BLaER1 treated with 17β-estradiol and CSF1 and Interleukin-3, amounts not matched to agents 10 nM and 100 nM (cell line): ENCODE data around the gene PPID.
"Not testable (repeated sequence)": the region's sequence is repeated elsewhere in the genome, so short reads cannot be mapped to it uniquely, and the experiment has no call there.

Experiments
- H3K27ac ChIP-seq, 11 experiments: shearing (Covaris generic); formaldehyde crosslinking; 2 replicates each; pipeline ENCODE4 v1.8.1; 2022
- H3K27me3 ChIP-seq, 11 experiments: shearing (Covaris generic); formaldehyde crosslinking; 2 replicates each; pipeline ENCODE4 v1.8.1; 2022
- H3K36me3 ChIP-seq, 11 experiments: shearing (Covaris generic); formaldehyde crosslinking; 2 replicates each; pipeline ENCODE4 v1.8.1; 2022
- H3K4me1 ChIP-seq, 10 experiments: shearing (Covaris generic); formaldehyde crosslinking; 2 replicates each; pipeline ENCODE4 v1.8.1; 2022
- H3K4me2 ChIP-seq, 11 experiments: shearing (Covaris generic); formaldehyde crosslinking; 2 replicates each; pipeline ENCODE4 v1.8.1; 2022
- H3K4me3 ChIP-seq, 10 experiments: shearing (Covaris generic); formaldehyde crosslinking; 2 replicates each; pipeline ENCODE4 v1.8.1; 2022
- H3K9ac ChIP-seq, 11 experiments: shearing (Covaris generic); formaldehyde crosslinking; 2 replicates each; pipeline ENCODE4 v1.8.1; 2022
- H3K9me3 ChIP-seq, 11 experiments: shearing (Covaris generic); formaldehyde crosslinking; replicated peaks in 1 of 11; 2 replicates each; pipeline ENCODE4 v1.8.1; 2022
- H4K20me1 ChIP-seq, 11 experiments: shearing (Covaris generic); formaldehyde crosslinking; 2 replicates each; pipeline ENCODE4 v1.8.1; 2022
- Cebpa-rat ChIP-seq, 11 experiments: shearing (Covaris generic); IDR thresholded peaks; 2 replicates each; pipeline ENCODE4 v1.8.1; 2022

PPID gene

DNA sequence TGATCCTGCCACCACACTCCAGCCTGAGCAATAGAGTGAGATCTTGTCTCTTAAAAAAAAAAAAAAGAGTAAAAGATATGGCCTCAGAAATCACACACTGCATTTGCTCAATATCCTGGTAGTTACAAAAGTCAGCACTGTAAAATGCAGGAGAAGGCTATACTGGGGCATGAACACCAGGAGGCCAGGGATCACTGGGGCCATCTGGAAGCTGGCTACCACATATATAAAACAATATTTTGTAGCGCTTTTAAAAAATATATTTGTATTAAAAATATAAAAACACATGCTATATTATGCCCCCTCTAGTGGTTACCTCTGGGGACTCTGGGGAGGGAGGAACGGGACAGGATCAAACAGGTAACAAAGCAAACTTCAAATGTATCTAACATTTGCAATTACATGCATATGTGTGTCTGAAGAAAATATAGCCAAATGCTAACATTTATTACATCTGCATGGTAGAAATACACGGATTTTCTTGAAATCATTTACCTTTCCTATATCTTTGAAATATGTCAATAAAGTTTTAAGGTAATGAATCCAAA is 55.5 kb downstream of the PPID start:
- Histone ChIP-seq H3K27ac (no peak overlapping the region), H4K20me1 (peaks cover 0 to 33% (median 0%) of the 10 kb centered on the region in 11 experiments; a peak in 9 of 22 replicates), H3K4me2 (no peak overlapping the region), H3K9me3 (peaks cover 0 to 12% (median 7%) of the 10 kb centered on the region in 11 experiments; a peak in 13 of 22 replicates), H3K4me3 (no peak overlapping the region), H3K27me3 (no peaks in the 10 kb centered on the region), H3K4me1 (peaks cover 13 to 39% (median 21%) of the 10 kb centered on the region in 10 experiments), H3K36me3 (peaks cover 0 to 55% (median 30%) of the 10 kb centered on the region in 11 experiments; a peak in 20 of 22 replicates), H3K9ac (no peak overlapping the region)
- TF ChIP-seq Cebpa-rat (IDR thresholded peaks at IDR 0.05): no peak

- no peak for TF ChIP-seq Cebpa-rat (IDR thresholded peaks at IDR 0.05)
- H3K36me3 ChIP-seq: peaks cover 0 to 55% (median 30%) of the 10 kb centered on the region in 11 experiments; a peak in 20 of 22 replicates
- no peak overlapping the region for H3K27ac ChIP-seq
- no peaks in the 10 kb centered on the region for H3K27me3 ChIP-seq
- no peak overlapping the region for H3K4me3 ChIP-seq
- peaks cover 11 to 38% (median 19%) of the 10 kb centered on the region in 10 experiments for H3K4me1 ChIP-seq
- H4K20me1 ChIP-seq: peaks cover 0 to 33% (median 0%) of the 10 kb centered on the region in 11 experiments; a peak in 9 of 22 replicates
- no peak overlapping the region for H3K9ac ChIP-seq
- no peak overlapping the region for H3K4me2 ChIP-seq
- H3K9me3 ChIP-seq: peaks cover 0 to 12% (median 7%) of the 10 kb centered on the region in 11 experiments; a peak in 13 of 22 replicates
Measured at GRCh38 chr4:158666892-158667291, 56.3 kb downstream of the PPID start.

GRCh38 chr4:158664806-158665205 is 58.4 kb downstream of the PPID start:
- Histone ChIP-seq H3K4me2 (no peak overlapping the region; a peak in 1 of 22 replicates), H3K9me3 (peaks cover 0 to 12% (median 7%) of the 10 kb centered on the region in 11 experiments; a peak in 13 of 22 replicates), H4K20me1 (peaks cover 0 to 23% (median 0%) of the 10 kb centered on the region in 11 experiments; a peak in 7 of 22 replicates), H3K27me3 (no peaks in the 10 kb centered on the region), H3K4me3 (no peak overlapping the region), H3K36me3 (peaks cover 0 to 55% (median 30%) of the 10 kb centered on the region in 11 experiments; a peak in 20 of 22 replicates), H3K4me1 (peaks cover under 1 to 28% (median 10%) of the 10 kb centered on the region in 10 experiments; a peak in 18 of 20 replicates), H3K9ac (no peak overlapping the region), H3K27ac (no peak overlapping the region)
- no peak for TF ChIP-seq Cebpa-rat (IDR thresholded peaks at IDR 0.05)

GRCh38 chr4:158663707-158664625 is 59.2 kb downstream of the PPID start:
- H3K36me3 ChIP-seq: peaks cover 0 to 47% (median 30%) of the 10 kb centered on the region in 11 experiments; a peak in 20 of 22 replicates
- H4K20me1 ChIP-seq: peaks cover 0 to 15% (median 0%) of the 10 kb centered on the region in 11 experiments; a peak in 5 of 22 replicates
- 0 out of 22 replicates have a peak overlapping the region, but pooled peaks of 1 of the 11 experiments have one; percentile 17 for H3K27ac ChIP-seq
- H3K27me3 ChIP-seq, H3K4me3 ChIP-seq, H3K9ac ChIP-seq: not testable (repeated sequence)
- peaks cover 0 to 23% (median 1%) of the 10 kb centered on the region in 10 experiments; a peak in 10 of 20 replicates for H3K4me1 ChIP-seq
- H3K4me2 ChIP-seq: peak overlapping the region in 4 of 11 experiments; percentile 7 to 44 (median 30); a peak in 5 of 22 replicates
- peaks cover 0 to 12% (median 7%) of the 10 kb centered on the region in 11 experiments; a peak in 13 of 22 replicates for H3K9me3 ChIP-seq

DNA sequence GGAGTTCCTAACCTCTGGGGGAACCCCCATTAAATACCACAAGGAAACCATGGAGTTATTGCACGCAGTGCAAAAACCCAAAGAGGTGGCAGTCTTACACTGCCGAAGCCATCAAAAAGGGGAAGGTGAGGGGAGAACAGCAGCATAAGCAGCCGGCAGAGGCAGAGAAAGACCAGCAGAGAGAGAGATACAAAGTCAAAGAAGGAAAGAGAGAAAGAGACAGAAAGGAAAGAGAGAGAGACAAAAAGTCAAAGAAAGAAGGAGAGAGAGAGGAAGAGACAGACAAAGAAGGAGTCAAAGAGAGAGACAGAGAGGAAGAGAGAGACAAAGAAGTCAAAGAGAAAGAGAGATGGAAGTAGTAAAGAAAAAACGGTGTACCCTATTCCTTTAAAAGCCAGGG is 59.9 kb downstream of the PPID start:
- H3K4me3 ChIP-seq, H4K20me1 ChIP-seq, H3K27me3 ChIP-seq, H3K9ac ChIP-seq: not testable (repeated sequence)
- Histone ChIP-seq H3K4me1 (peaks cover 0 to 23% (median 0%) of the 10 kb centered on the region in 10 experiments; a peak in 6 of 20 replicates), H3K27ac (0 out of 22 replicates have a peak overlapping the region, but pooled peaks of 1 of the 11 experiments have one; percentile 17), H3K9me3 (peaks cover 0 to 12% (median 8%) of the 10 kb centered on the region in 11 experiments; a peak in 13 of 22 replicates), H3K4me2 (peak overlapping the region in 3 of 11 experiments; percentile 18 to 44 (median 43); a peak in 6 of 22 replicates), H3K36me3 (peaks cover 0 to 40% (median 27%) of the 10 kb centered on the region in 11 experiments; a peak in 20 of 22 replicates)
